8988T (cell line): ENCODE results near the gene ZNF189.
"Not testable (repeated sequence)": the region's sequence is repeated elsewhere in the genome, so short reads cannot be mapped to it uniquely, and the experiment has no call there.

ENCODE experiments used
- DNase-seq: peaks from one replicate; pipeline ENCODE4 v3.0.0; 2011

ZNF189 gene

DNA sequence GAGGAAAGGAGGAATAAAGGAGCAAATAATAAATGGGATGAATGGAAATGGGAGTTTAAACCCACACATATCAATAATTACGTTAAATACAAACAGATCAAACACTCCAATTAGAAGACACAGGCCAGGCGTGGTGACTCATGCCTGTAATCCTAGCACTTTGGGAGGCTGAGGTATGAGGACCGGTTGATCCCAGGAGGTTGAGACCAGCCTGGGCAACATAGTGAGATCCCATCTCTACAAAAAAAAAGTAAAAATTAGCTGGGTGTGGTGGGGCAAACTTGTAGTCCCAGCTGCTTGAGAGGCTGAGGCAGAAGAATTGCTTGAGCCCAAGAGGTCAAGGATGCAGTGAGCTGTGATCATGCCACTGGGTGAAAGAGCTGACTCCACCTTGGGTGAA, 17.5 kb upstream of the ZNF189 start:
- no peak for DNase-seq

DNA sequence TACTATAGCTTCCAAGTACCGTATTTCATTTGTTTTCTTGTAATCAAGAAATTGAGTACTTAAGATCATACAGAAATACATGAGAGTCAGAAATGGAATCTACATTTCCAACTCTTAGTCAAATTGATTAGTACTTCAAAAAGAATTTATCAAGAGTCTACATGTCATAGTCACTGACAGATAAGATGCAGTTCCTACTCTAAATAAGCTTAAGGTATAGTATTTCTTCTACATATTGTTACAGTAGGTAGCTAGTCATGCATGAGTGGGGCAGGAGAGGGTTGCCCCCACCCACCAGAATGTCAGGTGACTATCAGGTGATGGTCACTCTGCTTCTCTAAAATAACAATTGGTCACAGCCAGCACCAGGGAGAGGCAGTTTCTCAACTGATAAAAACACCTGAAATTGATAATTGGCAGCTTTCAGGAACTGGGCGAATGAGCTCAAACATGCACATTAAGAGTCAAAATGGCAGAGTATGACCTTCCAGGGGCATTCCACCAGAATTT, 16.8 kb upstream of the ZNF189 start:
- no peak for DNase-seq

DNA sequence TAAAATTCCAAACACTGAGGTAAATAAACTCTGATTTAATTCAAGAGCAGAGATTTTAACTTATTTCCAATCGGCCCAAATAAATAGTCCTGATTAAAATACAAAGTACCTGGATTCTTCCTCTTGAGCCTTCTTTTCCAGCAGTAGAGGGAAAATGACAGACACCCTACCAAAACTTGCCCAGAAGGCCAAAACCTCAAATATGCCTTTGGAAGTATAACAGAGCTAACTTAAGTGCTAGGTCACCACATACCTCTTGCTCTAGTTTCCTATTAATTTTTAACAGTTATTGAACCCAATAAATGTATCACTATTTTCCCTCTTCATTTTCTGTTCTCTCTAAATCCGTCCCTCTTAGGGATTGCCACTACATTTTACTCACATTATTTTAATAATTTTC, 15.3 kb upstream of the ZNF189 start:
- no peak for DNase-seq

DNA sequence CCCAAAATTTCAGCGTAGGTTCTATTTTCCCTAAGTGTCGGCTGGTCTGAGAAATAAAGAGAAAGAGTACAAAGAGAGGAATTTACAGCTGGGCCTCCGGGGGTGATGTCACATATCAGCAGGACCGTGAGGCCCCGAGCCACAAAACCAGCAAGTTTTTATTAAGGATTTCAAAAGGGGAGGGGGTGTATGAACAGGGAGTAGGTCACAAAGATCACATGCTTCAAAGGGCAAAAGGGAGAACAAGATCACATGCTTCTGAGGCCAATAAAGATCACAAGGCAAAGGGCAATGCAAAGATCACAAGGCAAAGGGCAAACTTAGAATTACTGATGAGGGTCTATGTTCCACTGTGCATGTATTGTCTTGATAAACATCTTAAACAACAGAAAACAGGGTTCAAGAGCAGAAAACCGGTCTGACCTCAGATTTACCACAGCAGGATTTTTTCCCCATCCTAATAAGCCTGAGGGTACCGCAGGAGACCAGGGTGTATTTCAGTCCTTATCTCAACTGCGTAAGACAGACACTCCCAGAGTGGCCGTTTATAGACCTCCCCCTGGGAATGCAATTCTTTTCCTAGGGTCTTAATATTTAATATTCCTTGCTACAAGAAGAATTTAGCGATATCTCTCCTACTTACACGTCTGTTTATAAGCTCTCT, 13.6 kb upstream of the ZNF189 start, which contains the start of gene BAAT:
TSS of gene BAAT (minus strand) at position 134 of the 664 bp plus-strand sequence. CDS start 13,602 bp downstream, outside the sequence.
- DNase-seq, result not testable (repeated sequence)

DNA sequence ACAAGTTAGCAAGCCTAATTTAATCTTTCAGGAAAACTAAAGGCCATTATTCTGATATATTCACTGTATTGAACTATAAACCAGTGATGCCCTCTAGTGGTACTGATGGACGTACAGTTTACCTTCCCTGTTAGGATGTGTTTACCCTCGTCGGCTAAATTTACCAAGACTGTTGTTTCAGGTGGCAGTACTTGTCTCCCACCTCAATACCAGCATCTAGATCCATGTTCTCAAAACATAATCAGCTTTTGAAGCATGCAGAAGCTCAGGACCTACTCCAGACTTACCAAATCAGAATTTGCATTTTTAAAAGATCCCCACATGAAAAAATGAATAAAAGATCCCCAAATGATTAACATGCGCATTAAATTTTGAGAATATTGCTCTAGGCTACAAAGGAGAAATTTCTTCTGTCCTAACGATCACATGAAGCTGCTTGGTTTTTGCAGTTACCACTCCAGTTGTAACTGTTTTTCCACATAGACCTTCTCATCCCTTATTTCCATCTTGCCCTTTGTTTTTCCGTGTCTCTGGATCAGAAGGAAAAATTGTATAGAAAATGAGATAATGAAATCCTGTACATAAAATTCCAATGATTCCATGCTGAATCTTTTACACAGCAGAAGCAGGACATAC, 10.7 kb upstream of the ZNF189 start:
- DNase-seq, result no peak

DNA sequence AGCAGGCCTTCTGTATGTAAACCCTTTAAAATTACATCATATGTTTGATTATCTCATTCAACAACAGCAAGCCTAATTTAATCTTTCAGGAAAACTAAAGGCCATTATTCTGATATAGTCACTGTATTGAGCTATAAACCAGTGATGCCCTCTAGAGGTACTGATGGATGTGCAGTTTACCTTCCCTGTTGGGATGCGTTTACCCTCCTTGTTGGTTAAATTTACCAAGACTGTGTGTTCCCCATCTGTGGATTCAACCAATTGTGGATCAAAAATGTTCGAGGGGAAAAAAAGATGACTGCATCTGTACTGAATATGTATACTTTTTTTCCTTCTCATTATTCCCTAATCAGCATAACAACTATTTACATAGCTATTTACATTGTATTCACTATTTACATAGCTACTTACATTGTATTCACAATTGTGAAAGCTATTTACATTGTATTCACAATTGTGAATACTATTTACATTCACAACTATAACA, 10.1 kb upstream of the ZNF189 start:
- DNase-seq, result no peak

DNA sequence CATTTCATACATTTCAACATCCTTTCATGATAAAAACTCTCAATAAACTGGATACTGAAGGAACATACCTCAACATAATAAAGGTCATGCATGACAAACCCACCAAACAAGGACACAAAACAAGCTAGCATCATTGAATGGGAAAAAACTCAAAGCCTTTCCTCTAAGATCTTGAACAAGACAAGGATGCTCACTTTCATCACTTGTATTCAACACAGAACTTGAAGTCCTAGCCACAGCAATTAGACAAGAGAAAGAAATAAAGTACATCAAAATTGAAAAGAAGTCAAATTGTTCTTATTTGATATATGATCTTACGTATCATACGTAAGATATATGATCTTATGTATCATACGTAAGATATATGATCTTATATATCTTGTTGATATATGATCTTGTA, 5.5 kb upstream of the ZNF189 start:
- DNase-seq, result no peak

DNA sequence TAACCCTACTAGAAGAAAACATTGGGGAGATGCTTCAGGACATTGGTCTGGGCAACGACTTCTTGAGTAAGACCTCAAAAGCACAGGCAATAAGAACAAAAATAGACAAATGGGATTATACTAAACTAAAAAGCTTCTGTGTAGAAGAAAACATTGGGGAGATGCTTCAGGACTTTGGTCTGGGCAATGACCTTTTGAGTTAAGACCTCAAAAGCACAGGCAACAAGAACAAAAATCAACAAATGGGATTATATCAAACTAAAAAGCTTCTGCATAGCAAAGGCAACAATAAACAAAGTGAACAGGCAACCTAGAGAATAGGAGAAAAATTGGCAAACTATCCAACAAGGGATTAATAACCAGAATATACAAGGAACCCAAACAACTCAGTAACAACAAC, 4.0 kb upstream of the ZNF189 start:
- no peak for DNase-seq

DNA sequence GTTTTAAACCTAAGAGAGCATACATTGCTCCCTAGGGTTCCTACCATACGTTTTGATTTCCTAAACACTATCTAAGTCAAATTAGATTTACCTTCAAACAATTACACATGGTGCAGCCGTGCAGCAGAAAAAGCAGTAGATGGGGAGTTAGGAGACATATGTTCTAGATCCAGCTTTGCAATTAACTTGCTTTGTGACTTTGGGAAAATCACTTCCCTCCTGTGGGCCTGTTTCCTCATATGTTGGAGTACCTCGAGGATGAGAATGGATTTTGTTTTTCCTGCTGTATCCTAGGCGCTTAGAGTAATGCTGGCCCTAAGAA, 944 bp upstream of the ZNF189 start:
- no peak for DNase-seq

DNA sequence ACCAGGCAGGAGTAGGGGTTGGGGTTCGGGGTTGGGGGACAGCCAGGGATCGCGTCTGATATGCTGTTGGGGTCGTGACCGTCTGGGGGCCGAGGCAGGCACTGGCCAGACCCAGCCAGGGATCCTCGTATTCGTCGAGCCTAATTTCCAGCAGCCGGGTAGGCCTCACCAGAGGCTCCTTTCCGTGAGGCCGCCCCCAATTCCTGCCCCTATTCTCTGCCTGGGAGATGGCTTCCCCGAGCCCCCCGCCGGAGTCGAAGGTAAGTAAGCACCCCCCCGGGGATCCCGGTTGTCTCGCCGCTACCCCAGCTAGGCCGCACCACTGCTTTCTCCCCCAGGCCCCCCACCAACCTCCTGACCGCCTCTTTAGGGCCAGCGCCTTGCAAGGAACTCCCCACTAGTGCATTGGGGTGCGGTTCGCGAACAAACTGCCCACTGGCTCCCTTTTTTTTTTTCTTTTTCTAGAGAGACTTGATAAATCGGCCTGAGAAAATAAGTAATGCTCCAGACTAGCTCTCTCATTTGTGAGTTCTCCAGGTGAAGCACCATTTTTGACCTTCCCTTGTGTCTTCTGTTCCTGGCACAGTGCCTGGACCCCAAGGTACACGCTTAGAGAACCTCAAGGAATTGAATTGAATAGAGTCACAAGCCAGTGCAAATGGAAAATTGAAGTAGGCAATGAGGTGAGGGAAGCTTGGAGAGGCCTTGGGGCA, 435 bp downstream of the ZNF189 start:
- DNase-seq, result no peak

DNA sequence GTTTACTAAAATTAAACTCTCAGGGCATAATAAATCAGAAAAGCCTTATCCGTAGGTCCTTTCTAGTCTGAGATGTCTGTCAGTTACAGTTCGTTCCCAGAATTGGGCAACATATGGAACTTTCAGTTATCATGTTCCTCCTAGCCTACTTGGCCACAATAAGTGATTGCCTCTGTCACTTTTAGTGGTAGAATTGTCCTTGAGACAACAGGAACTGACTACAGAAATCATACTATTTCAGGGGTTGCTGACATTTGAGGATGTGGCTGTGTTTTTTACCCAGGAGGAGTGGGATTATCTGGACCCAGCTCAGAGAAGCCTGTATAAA, 956 bp downstream of the ZNF189 start:
- DNase-seq, result no peak

DNA sequence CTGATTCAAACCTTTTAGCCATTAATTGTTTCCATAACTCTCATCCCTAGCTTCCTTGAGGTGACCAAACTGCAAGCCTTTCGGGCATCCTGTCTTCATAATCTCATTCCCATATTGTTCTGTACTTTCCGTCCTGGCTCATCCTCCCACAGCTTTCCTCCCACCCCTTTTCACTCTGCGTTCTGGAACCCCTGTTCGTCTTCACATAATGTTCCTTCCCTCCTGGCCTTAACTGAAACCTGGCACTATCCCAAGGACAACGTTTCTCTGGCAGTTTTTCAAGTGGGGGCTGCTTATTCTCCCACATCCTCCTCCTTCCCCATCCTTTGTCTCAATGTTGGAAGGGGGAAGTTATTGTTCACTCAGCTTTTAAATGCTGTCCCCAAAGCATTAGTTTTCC, 1.5 kb downstream of the ZNF189 start:
- DNase-seq, result no peak

DNA sequence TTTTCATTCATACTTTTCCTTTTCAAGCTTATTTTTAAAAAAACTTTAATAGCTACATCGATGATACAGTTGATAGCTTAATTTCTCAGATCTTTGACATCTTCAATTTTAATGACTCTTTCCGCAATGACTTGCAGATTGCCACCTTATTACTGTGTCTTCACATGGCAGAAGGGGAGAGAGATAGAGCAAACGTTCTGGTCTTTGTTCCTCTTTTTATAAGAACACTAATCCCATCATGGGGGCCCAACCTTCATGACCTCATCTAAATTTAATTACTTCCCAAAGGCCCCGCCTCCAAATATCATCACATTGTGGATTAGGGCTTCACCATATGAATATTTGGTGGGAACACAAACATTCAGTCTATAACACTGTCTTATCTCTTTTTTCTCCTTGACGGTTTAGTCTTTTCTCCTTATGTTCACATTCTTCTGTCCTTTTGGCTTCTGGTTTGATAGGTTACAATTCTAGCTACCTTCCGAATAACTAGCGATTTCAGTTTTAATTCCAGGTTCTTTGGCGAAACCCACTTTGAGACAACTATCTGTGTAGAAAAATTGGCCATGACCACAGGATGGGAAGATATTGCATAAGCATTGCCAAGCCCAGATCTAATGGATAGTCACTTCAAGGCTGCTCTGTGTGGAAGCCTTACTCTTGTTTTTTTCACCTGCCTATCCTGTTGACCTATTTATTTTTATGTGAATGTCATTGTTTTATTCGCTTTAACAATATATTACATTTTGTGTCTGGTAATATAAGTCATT, 5.0 kb downstream of the ZNF189 start:
- no peak for DNase-seq

DNA sequence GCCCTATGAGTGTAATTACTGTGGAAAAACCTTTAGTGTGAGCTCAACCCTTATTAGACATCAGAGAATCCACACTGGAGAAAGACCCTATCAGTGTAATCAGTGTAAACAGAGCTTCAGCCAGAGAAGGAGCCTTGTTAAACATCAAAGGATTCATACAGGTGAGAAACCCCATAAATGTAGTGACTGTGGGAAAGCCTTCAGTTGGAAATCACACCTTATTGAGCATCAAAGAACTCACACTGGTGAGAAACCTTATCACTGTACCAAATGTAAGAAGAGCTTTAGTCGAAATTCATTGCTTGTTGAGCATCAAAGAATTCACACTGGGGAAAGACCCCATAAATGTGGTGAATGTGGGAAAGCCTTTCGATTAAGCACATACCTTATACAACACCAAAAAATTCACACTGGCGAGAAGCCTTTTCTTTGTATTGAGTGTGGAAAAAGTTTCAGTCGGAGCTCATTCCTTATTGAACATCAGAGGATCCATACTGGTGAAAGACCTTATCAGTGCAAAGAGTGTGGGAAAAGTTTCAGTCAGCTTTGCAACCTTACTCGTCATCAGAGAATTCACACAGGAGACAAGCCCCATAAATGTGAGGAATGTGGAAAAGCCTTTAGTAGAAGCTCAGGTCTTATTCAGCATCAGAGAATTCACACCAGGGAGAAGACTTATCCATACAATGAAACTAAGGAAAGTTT, 9.9 kb downstream of the ZNF189 start:
- DNase-seq, result no peak

DNA sequence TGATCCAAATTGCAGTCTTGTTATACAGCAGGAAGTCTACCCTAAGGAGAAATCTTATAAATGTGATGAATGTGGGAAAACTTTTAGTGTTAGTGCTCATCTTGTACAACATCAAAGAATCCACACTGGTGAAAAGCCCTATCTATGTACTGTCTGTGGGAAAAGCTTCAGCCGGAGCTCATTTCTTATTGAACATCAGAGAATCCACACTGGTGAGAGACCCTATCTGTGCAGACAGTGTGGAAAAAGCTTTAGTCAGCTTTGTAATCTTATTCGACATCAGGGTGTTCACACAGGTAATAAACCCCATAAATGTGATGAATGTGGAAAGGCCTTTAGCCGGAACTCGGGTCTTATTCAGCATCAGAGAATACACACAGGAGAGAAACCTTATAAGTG, 10.4 kb downstream of the ZNF189 start:
- DNase-seq, result no peak

DNA sequence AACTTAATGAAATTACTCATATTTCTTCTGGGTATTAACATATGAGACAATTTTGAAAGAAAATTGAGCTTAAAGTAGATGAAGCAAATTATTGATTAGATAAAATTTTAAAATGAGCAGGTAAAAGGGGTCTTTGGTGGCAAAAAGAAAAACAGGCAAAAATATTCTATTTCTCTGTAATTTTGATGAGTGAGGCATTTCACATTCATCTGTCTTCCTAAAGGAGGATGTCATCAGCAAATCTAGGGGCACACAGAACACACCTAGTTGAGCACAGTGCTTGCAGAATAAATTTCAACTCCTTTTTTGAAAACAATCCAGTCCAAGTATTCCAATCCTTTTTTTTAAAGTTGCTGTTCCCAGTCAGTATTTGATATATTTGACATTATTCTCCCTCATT, 16.2 kb downstream of the ZNF189 start:
- no peak for DNase-seq

DNA sequence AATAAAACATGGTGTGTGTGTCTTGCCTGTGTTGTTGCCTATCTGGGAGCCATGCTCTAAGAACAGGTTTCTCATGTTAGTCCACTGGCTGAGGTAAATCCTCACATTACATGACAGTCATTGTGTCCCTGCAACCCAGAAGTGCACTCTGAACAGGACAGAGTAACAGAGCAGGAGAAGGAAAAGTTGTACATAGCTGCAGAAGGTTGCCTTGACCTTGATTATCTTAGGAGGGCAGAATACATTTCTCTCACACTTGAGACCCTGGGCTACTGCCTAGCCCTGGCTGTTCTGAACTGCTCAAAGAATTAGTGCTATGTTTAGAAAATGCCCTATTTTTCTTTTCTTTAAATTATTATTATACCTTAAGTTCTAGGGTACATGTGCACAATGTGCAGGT, 16.9 kb downstream of the ZNF189 start:
- no peak for DNase-seq

DNA sequence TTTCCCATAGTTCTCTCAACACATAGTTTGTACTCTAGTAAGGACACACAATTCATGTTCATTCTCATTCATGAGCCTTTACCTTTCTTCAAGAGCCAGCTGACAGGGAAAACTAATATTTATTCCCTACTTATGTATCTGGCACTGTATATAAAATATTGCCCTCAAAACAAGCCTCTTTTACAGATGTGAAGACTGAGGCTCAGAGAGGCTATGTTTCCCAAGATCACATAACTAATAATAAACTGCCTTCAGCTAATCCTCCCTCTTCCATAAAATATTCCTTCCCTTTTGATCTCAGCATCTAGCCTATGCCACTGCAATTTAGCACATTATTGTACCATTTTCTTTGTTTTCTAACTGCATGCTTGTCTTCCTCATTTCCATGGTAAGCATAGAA, 18.7 kb downstream of the ZNF189 start:
- no peak for DNase-seq

DNA sequence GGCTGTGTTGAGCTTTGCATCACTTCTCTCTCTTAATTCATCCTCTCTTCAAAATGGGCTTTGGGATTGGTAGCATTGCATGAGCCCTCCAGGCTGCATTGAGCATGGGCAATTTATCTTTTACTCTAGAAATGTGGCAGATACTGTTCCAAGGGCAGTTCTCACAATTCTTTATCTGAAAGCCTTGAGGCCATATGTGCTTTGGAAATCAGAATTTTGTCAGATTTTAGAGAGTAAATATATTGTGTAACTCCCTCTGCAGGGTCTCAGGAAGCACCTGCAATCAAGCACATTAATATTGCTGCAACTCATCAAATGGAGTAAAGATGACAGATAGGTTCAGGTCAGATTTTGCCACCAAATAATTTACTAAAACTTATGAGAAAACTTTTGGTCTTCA, 19.3 kb downstream of the ZNF189 start:
- no peak for DNase-seq

DNA sequence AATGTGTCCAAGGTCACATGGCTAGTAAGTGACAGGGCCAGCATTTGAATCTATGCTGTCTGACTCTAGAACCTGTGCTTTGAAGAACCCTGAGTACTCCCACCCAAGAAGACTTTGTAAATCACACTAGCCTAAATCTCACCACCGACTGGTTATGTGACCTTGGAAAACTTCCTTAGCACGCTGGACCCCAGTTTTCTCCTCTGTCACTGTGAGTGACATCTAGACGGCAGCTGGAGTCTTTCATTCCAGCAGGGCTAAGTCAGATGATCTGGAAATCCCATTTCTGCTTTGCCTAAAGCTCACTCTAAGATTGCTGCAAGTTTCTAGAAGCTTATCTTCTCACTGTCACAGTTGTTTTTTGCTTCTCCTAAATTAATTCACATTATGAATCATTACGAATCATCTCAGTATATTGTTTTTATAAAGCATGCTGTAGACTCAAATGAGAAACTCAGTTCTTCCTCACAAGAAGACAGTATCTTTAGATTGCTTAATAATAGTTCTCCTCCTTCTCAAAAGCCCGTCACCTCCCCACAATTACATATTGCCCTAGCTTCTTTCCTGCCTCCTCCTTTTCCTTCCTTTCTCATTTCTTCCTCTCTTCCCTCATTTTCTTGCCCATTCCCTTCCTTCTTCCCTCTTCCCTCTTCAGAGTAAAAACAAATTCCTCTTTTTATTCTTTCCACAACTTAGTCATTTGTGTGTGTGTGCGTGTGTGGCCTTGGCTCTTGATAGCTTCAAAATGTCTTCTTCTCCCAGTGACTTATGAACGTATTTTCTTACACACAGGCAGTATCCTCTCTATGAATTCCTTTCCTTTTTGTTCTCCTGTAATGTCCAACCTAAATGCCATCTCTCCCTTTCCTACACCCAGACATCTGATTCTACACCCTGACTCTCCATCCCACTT, 20.1 kb downstream of the ZNF189 start:
- DNase-seq, result no peak

DNA sequence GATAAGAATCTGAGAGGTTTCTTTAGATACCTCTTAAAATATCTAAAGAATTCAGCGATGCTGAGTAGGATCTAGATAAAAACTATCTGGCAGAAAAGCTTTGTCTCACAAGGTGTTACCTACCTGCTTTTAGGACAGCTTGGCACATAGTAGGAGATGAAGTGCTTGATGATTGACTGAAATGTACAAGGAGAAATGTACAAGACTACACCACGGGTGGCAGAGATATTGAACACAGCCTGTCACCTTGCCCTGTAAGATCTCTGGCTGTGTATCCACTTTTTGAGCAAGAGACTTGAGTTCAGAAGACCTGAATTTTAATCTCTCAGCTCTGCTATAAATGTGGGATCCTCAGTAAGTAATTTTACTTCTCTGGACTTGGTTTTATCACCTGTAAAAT, 21.2 kb downstream of the ZNF189 start:
- no peak for DNase-seq

DNA sequence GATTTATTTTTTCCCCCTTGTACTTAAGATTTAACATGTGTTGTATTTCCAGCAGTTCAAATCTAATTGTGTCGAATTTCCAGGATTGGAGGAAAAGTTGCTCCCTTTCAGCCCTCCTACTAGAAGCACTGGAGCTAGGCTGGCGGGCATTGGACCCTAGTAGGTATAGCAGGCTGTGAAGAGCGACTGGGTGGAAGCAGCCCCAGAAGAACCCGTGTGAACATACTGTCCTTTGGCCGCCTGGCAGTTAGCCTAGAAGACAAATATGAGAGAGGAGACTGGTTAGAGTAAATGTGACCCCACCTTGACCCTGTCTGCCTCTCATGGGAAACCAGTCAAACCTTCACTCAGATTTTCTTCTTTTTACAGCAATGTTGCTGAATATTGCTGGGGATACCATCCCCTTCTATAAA, 23.0 kb downstream of the ZNF189 start:
- DNase-seq, result no peak
